Activated CD8-positive, alpha-beta T cell treated with anti-CD3 and anti-CD28 coated beads for 36 hours (primary cell): ENCODE data around the gene TGFBI. TPM values are rescaled to one million over a fixed set of nuclear protein-coding genes. Genes with fewer than 3 reads are reported as not detected.

Experiments
- ATAC-seq: fragments of 200-7000 bp; cut with Tn5 transposase; one replicate; pipeline ENCODE4 v1.10.0; 2021; ENCODE audit warnings: mild to moderate bottlenecking, moderate library complexity
- CTCF ChIA-PET: fragments of 350-600 bp; sonication (Branson Sonifier 250); formaldehyde crosslinking; loops from one replicate; lab custom pipeline; 2021; ENCODE audit warnings: antibody characterized with exemption; lab: Charles Lee
- POLR2A ChIA-PET: fragments of 350-600 bp; sonication (Branson Sonifier 250); formaldehyde crosslinking; loops from one replicate; lab custom pipeline; 2021; ENCODE audit warnings: antibody characterized with exemption; lab: Charles Lee
- DNase-seq: peaks from one replicate; pipeline ENCODE4 v3.0.0-alpha.2; 2020
- H3K27ac Mint-ChIP-seq: one replicate; pipeline ENCODE4 v1.8.0; 2021; ENCODE audit warnings: mild to moderate bottlenecking, mixed read lengths
- H3K27me3 Mint-ChIP-seq: one replicate; pipeline ENCODE4 v1.8.0; 2021; ENCODE audit warnings: mixed read lengths
- H3K36me3 Mint-ChIP-seq: one replicate; pipeline ENCODE4 v1.8.0; 2021; ENCODE audit warnings: low read depth, mixed read lengths
- H3K4me1 Mint-ChIP-seq: one replicate; pipeline ENCODE4 v1.8.0; 2021; ENCODE audit warnings: low read depth, mixed read lengths
- H3K4me3 Mint-ChIP-seq: one replicate; pipeline ENCODE4 v1.8.0; 2021; ENCODE audit warnings: mild to moderate bottlenecking, moderate library complexity, mixed read lengths
- H3K9me3 Mint-ChIP-seq: one replicate; pipeline ENCODE4 v1.8.0; 2021; ENCODE audit warnings: mixed read lengths
- intact Hi-C: fragments of 100-400 bp; cut with micrococcal nuclease; formaldehyde crosslinking; loops from one replicate; pipeline ENCODE4 v1.10.0; 2022
- total RNA-seq, 2 experiments: library from RNA; stranded (reverse); gene quantifications; one replicate each; pipeline ENCODE4 v1.2.3, GENCODE V29; 2021
- TF ChIP-seq, protein P1 (sequence below): fragments of 200-600 bp; IDR thresholded peaks from one replicate; pipeline ENCODE4 v1.8.0; 2022; ENCODE audit warnings: antibody characterized with exemption, mild to moderate bottlenecking

TGFBI gene
- total RNA-seq, 2 experiments from 2014 or later = not detected

DNA sequence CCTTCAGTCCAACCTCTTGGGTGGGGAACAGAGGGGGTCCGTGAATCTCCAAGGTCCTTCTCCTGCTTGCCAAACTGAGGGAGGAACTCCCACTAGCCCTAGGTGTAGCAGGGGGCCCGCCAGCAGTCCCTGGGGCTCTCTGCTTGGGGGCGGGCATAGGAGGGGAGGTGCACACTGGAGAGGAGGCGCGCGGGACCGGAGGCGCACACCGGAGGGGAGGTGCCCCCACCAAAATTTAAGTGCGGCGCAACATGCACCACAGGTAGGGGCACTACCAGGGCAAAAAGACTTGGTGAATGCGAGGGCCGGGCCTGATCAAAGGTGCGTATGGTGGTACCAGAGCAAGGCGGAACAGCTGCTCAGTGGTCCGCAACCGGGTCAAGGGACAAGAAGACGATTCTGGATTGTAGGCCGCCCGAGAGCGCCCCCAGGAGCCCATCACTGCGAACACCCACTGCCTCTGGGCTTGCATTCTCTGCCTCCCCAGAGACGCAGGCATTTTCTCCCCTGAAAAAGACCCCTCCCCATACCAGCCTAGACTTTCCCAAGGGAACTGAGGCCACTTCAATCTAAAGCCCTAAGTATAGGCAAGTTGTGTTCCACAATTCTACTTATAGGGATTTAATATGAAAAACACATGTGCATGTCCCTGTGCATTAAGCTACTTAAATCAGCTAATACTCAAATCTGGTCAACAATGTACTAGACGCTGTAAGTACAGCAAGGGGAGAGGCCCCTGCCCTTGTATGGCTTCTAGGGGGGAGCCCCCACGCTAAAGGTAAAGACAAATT is 50.6 kb downstream of the TGFBI start:
- peaks cover 37% of the 10 kb centered on the region for H3K27me3 Mint-ChIP-seq

GRCh38 chr5:136080113-136080482 is 51.3 kb downstream of the TGFBI start:
- peak overlapping the region; percentile 45 for H3K27ac Mint-ChIP-seq
- H3K4me1 Mint-ChIP-seq = peaks cover 2% of the 10 kb centered on the region
- POLR2A ChIA-PET = no interaction called here
- TF ChIP-seq, protein P1, sequence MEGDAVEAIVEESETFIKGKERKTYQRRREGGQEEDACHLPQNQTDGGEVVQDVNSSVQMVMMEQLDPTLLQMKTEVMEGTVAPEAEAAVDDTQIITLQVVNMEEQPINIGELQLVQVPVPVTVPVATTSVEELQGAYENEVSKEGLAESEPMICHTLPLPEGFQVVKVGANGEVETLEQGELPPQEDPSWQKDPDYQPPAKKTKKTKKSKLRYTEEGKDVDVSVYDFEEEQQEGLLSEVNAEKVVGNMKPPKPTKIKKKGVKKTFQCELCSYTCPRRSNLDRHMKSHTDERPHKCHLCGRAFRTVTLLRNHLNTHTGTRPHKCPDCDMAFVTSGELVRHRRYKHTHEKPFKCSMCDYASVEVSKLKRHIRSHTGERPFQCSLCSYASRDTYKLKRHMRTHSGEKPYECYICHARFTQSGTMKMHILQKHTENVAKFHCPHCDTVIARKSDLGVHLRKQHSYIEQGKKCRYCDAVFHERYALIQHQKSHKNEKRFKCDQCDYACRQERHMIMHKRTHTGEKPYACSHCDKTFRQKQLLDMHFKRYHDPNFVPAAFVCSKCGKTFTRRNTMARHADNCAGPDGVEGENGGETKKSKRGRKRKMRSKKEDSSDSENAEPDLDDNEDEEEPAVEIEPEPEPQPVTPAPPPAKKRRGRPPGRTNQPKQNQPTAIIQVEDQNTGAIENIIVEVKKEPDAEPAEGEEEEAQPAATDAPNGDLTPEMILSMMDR = no peak
- H3K4me3 Mint-ChIP-seq = peak overlapping the region; percentile 67
- H3K36me3 Mint-ChIP-seq = no peaks in the 10 kb centered on the region
- peaks cover 37% of the 10 kb centered on the region for H3K27me3 Mint-ChIP-seq
- no peak for DNase-seq
- CTCF ChIA-PET = interaction anchor here (1.8 kb wide), 1 partner anchor 101 kb away, joined by 6 read pairs; no protein-coding TSS in a partner anchor
- intact Hi-C loops = loop anchor here (5.0 to 10.0 kb wide), 3 partner anchors 105 to 193 kb away; no protein-coding TSS in a partner anchor
- ATAC-seq = peak; percentile 5
- H3K9me3 Mint-ChIP-seq = no peaks in the 10 kb centered on the region

More for the DNA sequence above, 50.6 kb downstream of the TGFBI start:
- ChIA-PET POLR2A (no interaction called here), CTCF (interaction anchor here (1.4 kb wide), 1 partner anchor 188 kb away, joined by 3 read pairs; no protein-coding TSS in a partner anchor)
- Mint-ChIP-seq H3K4me1 (peaks cover 2% of the 10 kb centered on the region), H3K9me3 (no peaks in the 10 kb centered on the region), H3K27ac (no peak overlapping the region), H3K4me3 (peak overlapping the region; percentile 67), H3K36me3 (no peaks in the 10 kb centered on the region)
- TF ChIP-seq, protein P1 = no peak
- no peak for DNase-seq
- ATAC-seq = no peak
- intact Hi-C loops = no loop called here

- no peaks in the 10 kb centered on the region for H3K36me3 Mint-ChIP-seq
- peaks cover 2% of the 10 kb centered on the region for H3K4me1 Mint-ChIP-seq
- POLR2A ChIA-PET = no interaction called here
- ATAC-seq (peak; percentile 95), DNase-seq (peak; percentile 87)
- peaks cover 39% of the 10 kb centered on the region for H3K27me3 Mint-ChIP-seq
- intact Hi-C loops = loop anchor here (5.0 to 10.0 kb wide), 3 partner anchors 106 to 193 kb away; no protein-coding TSS in a partner anchor
- CTCF ChIA-PET = interaction anchor here (1.2 to 4.3 kb wide), 9 partner anchors 9 to 519 kb away, joined by 3 to 24 read pairs (median 4); partner anchors contain the start of gene SMAD5
- H3K27ac Mint-ChIP-seq = peak overlapping the region; percentile 45
- TF ChIP-seq, protein P1 = no peak
- peak overlapping the region; percentile 67 for H3K4me3 Mint-ChIP-seq
- no peaks in the 10 kb centered on the region for H3K9me3 Mint-ChIP-seq
Observed at GRCh38 chr5:136080483-136081216, 51.9 kb downstream of the TGFBI start.

DNA sequence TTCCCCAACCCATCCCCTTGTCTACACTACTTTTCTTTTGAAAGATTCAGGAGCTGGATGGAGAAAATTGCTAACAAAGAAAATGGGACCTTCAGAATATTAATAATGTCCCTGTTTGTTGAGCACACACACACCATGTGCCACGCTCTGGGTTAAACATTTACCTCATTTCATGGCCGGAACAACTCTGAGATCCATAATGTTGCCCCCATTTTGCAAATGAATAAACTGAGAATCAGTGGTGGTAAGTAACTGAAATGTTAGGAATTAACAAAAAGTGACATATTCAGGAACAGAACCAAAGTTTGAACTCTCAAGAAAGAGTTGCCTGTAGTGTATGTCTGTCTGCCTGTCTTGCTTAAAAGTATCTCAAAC is 52.4 kb downstream of the TGFBI start:
- intact Hi-C loops = loop anchor here (5.0 to 10.0 kb wide), 3 partner anchors 106 to 194 kb away; no protein-coding TSS in a partner anchor
- TF ChIP-seq, protein P1 = no peak
- ChIA-PET CTCF (interaction anchor here (1.1 to 4.3 kb wide), 13 partner anchors 9 to 615 kb away, joined by 3 to 24 read pairs (median 5); partner anchors contain the start of gene SMAD5), POLR2A (no interaction called here)
- no peaks in the 10 kb centered on the region for H3K9me3 Mint-ChIP-seq
- no peak for DNase-seq
- H3K4me3 Mint-ChIP-seq = no peak overlapping the region
- peaks cover 2% of the 10 kb centered on the region for H3K4me1 Mint-ChIP-seq
- no peaks in the 10 kb centered on the region for H3K36me3 Mint-ChIP-seq
- no peak overlapping the region for H3K27ac Mint-ChIP-seq
- ATAC-seq = no peak
- peaks cover 39% of the 10 kb centered on the region for H3K27me3 Mint-ChIP-seq
